ENCODE data around the gene SMIM29. TPM values are rescaled to one million over a fixed set of nuclear protein-coding genes. Genes with fewer than 3 reads are reported as not detected.

Gene SMIM29
- 15.5 to 19.0 TPM (median 18.0 TPM) in 3 replicates for total RNA-seq
- long read RNA-seq, transcript SMIM29-205 (5 exons, 1,297 nt), result major isoform, 14 of 29 reads
- long read RNA-seq, transcript SMIM29-208 (5 exons, 1,186 nt), result minor isoform, 12 of 29 reads
- long read RNA-seq, partial matches to known transcripts, result 0 of 29 reads
- long read RNA-seq, other reads (novel, unspliced or antisense), result 3 of 29 reads

GRCh38 chr6:34248727-34249468 is at the start of gene SMIM29:
TSS of gene SMIM29 (minus strand) at chr6:34249006. CDS start at chr6:34247791, 1,215 bp downstream.
- H3K27ac Mint-ChIP-seq (ENCODE audit: unreplicated experiment), result peak within 1 kb of the TSS; percentile 93

GRCh38 chr6:34295721-34296120 is 46.9 kb upstream of the SMIM29 start:
- peaks cover 34% of the 10 kb centered on the region for H3K4me1 Mint-ChIP-seq (ENCODE audit: low read depth)
- no peak overlapping the region for H3K4me3 Mint-ChIP-seq (ENCODE audit: unreplicated experiment)
- no peak for DNase-seq (ENCODE audit: low spot score)
- no peak for TF ChIP-seq CTCF (IDR thresholded peaks at IDR 0.05)
- no peaks in the 10 kb centered on the region for H3K27me3 Mint-ChIP-seq (ENCODE audit: low read depth)
- H3K27ac Mint-ChIP-seq (ENCODE audit: unreplicated experiment), result no peak overlapping the region
- peaks cover 22% of the 10 kb centered on the region for H3K36me3 Mint-ChIP-seq (ENCODE audit: low read depth)
- no peaks in the 10 kb centered on the region for H3K9me3 Mint-ChIP-seq (ENCODE audit: low read depth)

More at GRCh38 chr6:34248727-34249468, at the start of gene SMIM29:
- Mint-ChIP-seq H3K4me1 (ENCODE audit: low read depth) (peaks cover 40% of the 10 kb centered on the region), H3K36me3 (ENCODE audit: low read depth) (no peaks in the 10 kb centered on the region), H3K27me3 (ENCODE audit: low read depth) (no peaks in the 10 kb centered on the region), H3K4me3 (ENCODE audit: unreplicated experiment) (peak within 1 kb of the TSS; percentile 90), H3K9me3 (ENCODE audit: low read depth) (no peaks in the 10 kb centered on the region)
- peak; percentile 98 for TF ChIP-seq CTCF (IDR thresholded peaks at IDR 0.05)
- DNase-seq (ENCODE audit: low spot score), result no peak

- Mint-ChIP-seq H3K27me3 (ENCODE audit: low read depth) (no peaks in the 10 kb centered on the region), H3K36me3 (ENCODE audit: low read depth) (peaks cover 22% of the 10 kb centered on the region), H3K4me3 (ENCODE audit: unreplicated experiment) (no peak overlapping the region), H3K27ac (ENCODE audit: unreplicated experiment) (no peak overlapping the region), H3K9me3 (ENCODE audit: low read depth) (no peaks in the 10 kb centered on the region), H3K4me1 (ENCODE audit: low read depth) (peaks cover 26% of the 10 kb centered on the region)
- DNase-seq (ENCODE audit: low spot score), result no peak
- no peak for TF ChIP-seq CTCF (IDR thresholded peaks at IDR 0.05)
Observed at GRCh38 chr6:34292954-34293353, 44.1 kb upstream of the SMIM29 start.

- Mint-ChIP-seq H3K27ac (ENCODE audit: unreplicated experiment) (no peak overlapping the region), H3K36me3 (ENCODE audit: low read depth) (peaks cover 27% of the 10 kb centered on the region), H3K9me3 (ENCODE audit: low read depth) (no peaks in the 10 kb centered on the region), H3K4me1 (ENCODE audit: low read depth) (peaks cover 32% of the 10 kb centered on the region), H3K4me3 (ENCODE audit: unreplicated experiment) (no peak overlapping the region), H3K27me3 (ENCODE audit: low read depth) (no peaks in the 10 kb centered on the region)
- DNase-seq (ENCODE audit: low spot score), result no peak
- TF ChIP-seq CTCF (IDR thresholded peaks at IDR 0.05), result no peak
Observed at GRCh38 chr6:34289137-34289536, 40.3 kb upstream of the SMIM29 start.

DNA sequence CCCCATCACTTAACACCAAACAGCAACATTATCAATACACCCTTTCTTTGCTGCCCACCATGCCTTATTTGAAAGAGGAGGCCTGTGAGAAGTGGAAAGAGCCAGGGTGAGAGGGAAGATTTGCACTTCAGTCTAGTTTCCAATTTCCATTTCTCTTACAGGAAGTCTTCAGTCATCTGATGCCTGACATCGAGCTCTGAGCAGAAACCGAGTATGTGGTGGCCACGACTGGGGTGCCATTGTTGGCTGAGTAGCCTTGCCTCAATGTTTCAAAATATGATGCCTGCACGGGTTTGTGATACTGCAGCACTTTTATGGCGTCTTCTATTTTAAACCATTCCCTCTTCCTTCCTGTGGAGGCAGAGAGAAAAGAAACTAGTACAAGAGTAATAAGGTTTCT is 39.8 kb upstream of the SMIM29 start:
- Mint-ChIP-seq H3K9me3 (ENCODE audit: low read depth) (no peaks in the 10 kb centered on the region), H3K4me1 (ENCODE audit: low read depth) (peaks cover 33% of the 10 kb centered on the region), H3K4me3 (ENCODE audit: unreplicated experiment) (no peak overlapping the region), H3K36me3 (ENCODE audit: low read depth) (peaks cover 27% of the 10 kb centered on the region), H3K27ac (ENCODE audit: unreplicated experiment) (no peak overlapping the region), H3K27me3 (ENCODE audit: low read depth) (no peaks in the 10 kb centered on the region)
- DNase-seq (ENCODE audit: low spot score), result no peak
- TF ChIP-seq CTCF (IDR thresholded peaks at IDR 0.05), result no peak
